ENCODE results near the gene F2RL3. TPM values are rescaled to one million over a fixed set of nuclear protein-coding genes. Genes with fewer than 3 reads are reported as not detected.

F2RL3 gene
- polyA plus RNA-seq, 1 donor from 2014 or later = not detected

GRCh38 chr19:16912780-16913179, 24.0 kb downstream of the F2RL3 start:
- Histone ChIP-seq H3K9me3 (ENCODE audit: low read length) (peaks cover 3% of the 10 kb centered on the region), H3K27me3 (ENCODE audit: insufficient read depth, low read depth, low read length) (no peaks in the 10 kb centered on the region), H2AFZ (ENCODE audit: low read depth, low read length) (no peak overlapping the region), H3K4me2 (ENCODE audit: low read length) (no peak overlapping the region), H3K4me3 (ENCODE audit: low read length) (no peak overlapping the region), H3K27ac (ENCODE audit: low read length) (no peak overlapping the region), H3K9ac (ENCODE audit: low read length) (no peak overlapping the region), H3K36me3 (ENCODE audit: insufficient read depth, low read length) (no peaks in the 10 kb centered on the region), H3K9me2 (ENCODE audit: insufficient read depth, low read length) (no peaks in the 10 kb centered on the region), H3F3A (ENCODE audit: insufficient read depth, low read length, poor library complexity, severe bottlenecking) (no peaks in the 10 kb centered on the region), H3K79me2 (replicated peaks; ENCODE audit: insufficient read depth, low read length) (no peaks in the 10 kb centered on the region), H4K20me1 (ENCODE audit: insufficient read depth) (no peaks in the 10 kb centered on the region)
- TF ChIP-seq POLR2AphosphoS5 (IDR thresholded peaks at IDR 0.05) = no peak
- TF ChIP-seq TAF1 (IDR thresholded peaks at IDR 0.05; ENCODE audit: low read depth) = no peak
- TF ChIP-seq RAD21 (conservative IDR thresholded peaks at IDR 0.05) = no peak
- TF ChIP-seq EZH2 (IDR thresholded peaks at IDR 0.05; ENCODE audit: borderline replicate concordance, insufficient read depth, low read length, poor library complexity, severe bottlenecking) = no peak
- no peak for TF ChIP-seq CTCF (IDR thresholded peaks at IDR 0.05; ENCODE audit: poor library complexity, severe bottlenecking)
- TF ChIP-seq SMC3 (conservative IDR thresholded peaks at IDR 0.05; ENCODE audit: poor library complexity) = no peak
- no peak for TF ChIP-seq MXI1 (conservative IDR thresholded peaks at IDR 0.05; ENCODE audit: poor library complexity, severe bottlenecking)
- TF ChIP-seq REST (IDR thresholded peaks at IDR 0.05; ENCODE audit: borderline replicate concordance) = no peak
- no peak for TF ChIP-seq EP300 (conservative IDR thresholded peaks at IDR 0.05; ENCODE audit: poor library complexity, severe bottlenecking)

GRCh38 chr19:16914421-16914820, 25.6 kb downstream of the F2RL3 start:
- H3K9ac ChIP-seq (ENCODE audit: low read length) = no peak overlapping the region
- H3K9me3 ChIP-seq (ENCODE audit: low read length) = peaks cover 3% of the 10 kb centered on the region
- no peaks in the 10 kb centered on the region for H3F3A ChIP-seq (ENCODE audit: insufficient read depth, low read length, poor library complexity, severe bottlenecking)
- no peak overlapping the region for H3K27ac ChIP-seq (ENCODE audit: low read length)
- no peak overlapping the region for H2AFZ ChIP-seq (ENCODE audit: low read depth, low read length)
- no peak overlapping the region for H3K4me3 ChIP-seq (ENCODE audit: low read length)
- no peaks in the 10 kb centered on the region for H3K27me3 ChIP-seq (ENCODE audit: insufficient read depth, low read depth, low read length)
- H4K20me1 ChIP-seq (ENCODE audit: insufficient read depth) = no peaks in the 10 kb centered on the region
- H3K9me2 ChIP-seq (ENCODE audit: insufficient read depth, low read length) = no peaks in the 10 kb centered on the region
- no peak for TF ChIP-seq RAD21 (conservative IDR thresholded peaks at IDR 0.05)
- TF ChIP-seq CTCF (IDR thresholded peaks at IDR 0.05; ENCODE audit: poor library complexity, severe bottlenecking) = no peak
- TF ChIP-seq EZH2 (IDR thresholded peaks at IDR 0.05; ENCODE audit: borderline replicate concordance, insufficient read depth, low read length, poor library complexity, severe bottlenecking) = no peak
- no peak for TF ChIP-seq SMC3 (conservative IDR thresholded peaks at IDR 0.05; ENCODE audit: poor library complexity)
- no peak for TF ChIP-seq MXI1 (conservative IDR thresholded peaks at IDR 0.05; ENCODE audit: poor library complexity, severe bottlenecking)
- no peak for TF ChIP-seq POLR2AphosphoS5 (IDR thresholded peaks at IDR 0.05)
- TF ChIP-seq EP300 (conservative IDR thresholded peaks at IDR 0.05; ENCODE audit: poor library complexity, severe bottlenecking) = no peak
- no peak for TF ChIP-seq REST (IDR thresholded peaks at IDR 0.05; ENCODE audit: borderline replicate concordance)
- no peak overlapping the region for H3K4me2 ChIP-seq (ENCODE audit: low read length)
- H3K36me3 ChIP-seq (ENCODE audit: insufficient read depth, low read length) = no peaks in the 10 kb centered on the region
- H3K79me2 ChIP-seq (replicated peaks; ENCODE audit: insufficient read depth, low read length) = no peaks in the 10 kb centered on the region
